Hepatocyte (in vitro differentiated cells): ENCODE results near the gene ZSWIM4.

Experiments used
- EZH2 ChIP-seq: fragments of 200-600 bp; sonication (generic); IDR thresholded peaks from 2 replicates; pipeline ENCODE4 v1.6.1; 2016; ENCODE audit warnings: antibody characterized with exemption, mild to moderate bottlenecking, borderline replicate concordance
- TF ChIP-seq, protein P1 (sequence below): fragments of 200-600 bp; sonication (generic); IDR thresholded peaks from 2 replicates; pipeline ENCODE4 v1.5.1; 2016; ENCODE audit warnings: antibody characterized with exemption, mild to moderate bottlenecking; ENCODE audit not compliant: poor library complexity

DNA sequence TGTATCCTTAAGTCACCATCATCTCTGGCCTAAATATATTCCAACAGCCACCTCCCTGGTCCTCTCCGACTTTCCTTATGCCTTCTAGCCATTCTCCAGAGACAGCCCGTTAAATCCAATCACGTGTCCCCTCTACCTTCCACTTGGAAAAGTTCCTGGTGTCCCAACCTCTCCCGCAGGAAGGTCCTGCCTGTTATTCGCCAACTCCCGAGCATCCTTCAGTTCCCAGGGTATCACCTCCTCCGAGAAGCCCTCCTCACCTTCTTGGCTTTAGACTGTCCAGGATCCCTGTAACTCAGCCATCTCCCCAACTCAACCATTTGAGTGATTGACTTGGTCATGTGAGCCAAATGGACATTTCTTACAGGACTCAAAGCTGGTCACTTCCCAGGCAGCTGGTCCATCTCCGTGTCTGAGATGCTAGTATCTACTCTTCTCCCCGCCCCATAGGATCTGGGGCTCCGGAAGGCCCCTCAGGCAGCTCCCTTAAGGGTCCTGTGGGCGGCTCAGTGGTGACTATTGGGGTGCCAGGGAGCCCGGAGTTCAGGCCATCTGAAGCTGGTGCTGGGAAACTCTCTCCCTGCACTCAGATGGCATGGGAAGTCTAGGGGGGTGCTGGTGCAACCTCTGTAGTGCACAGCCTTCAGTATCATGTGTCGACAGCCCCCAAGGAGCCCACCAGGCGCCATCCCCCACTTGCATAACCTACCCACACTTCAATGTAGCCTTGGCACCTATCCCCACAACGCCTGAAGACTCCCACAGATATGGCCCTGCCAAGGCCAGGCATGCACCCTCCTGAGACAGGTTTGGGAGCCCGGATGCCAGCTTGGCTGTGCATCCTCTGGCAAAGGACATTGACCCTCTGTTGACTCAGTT lies 53.8 kb downstream of the ZSWIM4 start:
- TF ChIP-seq, protein P1, sequence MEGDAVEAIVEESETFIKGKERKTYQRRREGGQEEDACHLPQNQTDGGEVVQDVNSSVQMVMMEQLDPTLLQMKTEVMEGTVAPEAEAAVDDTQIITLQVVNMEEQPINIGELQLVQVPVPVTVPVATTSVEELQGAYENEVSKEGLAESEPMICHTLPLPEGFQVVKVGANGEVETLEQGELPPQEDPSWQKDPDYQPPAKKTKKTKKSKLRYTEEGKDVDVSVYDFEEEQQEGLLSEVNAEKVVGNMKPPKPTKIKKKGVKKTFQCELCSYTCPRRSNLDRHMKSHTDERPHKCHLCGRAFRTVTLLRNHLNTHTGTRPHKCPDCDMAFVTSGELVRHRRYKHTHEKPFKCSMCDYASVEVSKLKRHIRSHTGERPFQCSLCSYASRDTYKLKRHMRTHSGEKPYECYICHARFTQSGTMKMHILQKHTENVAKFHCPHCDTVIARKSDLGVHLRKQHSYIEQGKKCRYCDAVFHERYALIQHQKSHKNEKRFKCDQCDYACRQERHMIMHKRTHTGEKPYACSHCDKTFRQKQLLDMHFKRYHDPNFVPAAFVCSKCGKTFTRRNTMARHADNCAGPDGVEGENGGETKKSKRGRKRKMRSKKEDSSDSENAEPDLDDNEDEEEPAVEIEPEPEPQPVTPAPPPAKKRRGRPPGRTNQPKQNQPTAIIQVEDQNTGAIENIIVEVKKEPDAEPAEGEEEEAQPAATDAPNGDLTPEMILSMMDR = no peak
- no peak for TF ChIP-seq EZH2
